GM04503 (cell line): ENCODE results near the gene DISC1.
"Not testable (repeated sequence)": the region's sequence is repeated elsewhere in the genome, so short reads cannot be mapped to it uniquely, and the experiment has no call there.

ENCODE experiments used
- DNase-seq: peaks from one replicate; pipeline ENCODE4 v3.0.0-alpha.2; 2012; ENCODE audit warnings: low read depth

The DISC1 gene

GRCh38 chr1:231961801-231962200, 335.2 kb downstream of the DISC1 start:
- DNase-seq, result not testable (repeated sequence)

DNA sequence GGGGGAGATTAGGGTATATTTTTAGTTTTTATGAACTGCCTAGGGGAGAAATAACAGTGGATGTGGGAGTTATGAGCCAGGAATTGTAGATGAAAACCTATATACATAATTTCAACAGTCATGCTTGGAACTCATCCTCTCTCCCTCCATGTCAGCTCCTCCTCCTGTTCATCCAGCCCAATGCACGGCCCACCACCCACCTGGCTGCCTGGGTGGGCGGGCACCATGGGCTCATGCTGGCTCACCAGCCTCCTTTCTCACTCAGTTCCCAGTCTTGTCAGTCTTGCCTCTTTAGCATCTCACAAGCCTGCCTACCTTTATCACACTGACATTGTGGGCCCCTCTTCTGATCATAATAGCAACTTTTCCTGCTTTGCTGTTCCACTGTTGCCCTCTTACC, 336.0 kb downstream of the DISC1 start:
- DNase-seq, result no peak

DNA sequence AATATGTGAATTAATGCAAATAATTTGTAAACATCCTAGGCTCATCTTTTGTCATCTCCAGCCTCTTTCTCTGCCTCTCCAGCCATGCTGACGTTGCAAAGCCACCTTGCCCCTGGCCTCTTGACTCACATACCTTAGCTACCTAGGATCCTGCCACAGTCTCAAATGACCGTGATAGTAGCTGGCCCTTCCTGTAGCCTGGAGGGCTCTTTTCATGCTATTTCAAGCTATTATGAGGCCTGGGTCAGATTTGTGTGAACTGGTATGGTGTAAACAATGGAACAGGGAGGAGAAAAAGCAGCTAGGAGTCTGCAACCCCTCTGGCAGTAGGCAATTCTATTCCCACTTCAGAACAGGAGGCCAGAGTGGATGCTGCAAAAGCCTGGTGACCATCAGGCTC, 337.7 kb downstream of the DISC1 start:
- DNase-seq, result no peak

- DNase-seq, result no peak
Observed at GRCh38 chr1:231964961-231965360, 338.4 kb downstream of the DISC1 start.

GRCh38 chr1:231965615-231966014, 339.0 kb downstream of the DISC1 start:
- DNase-seq, result no peak

GRCh38 chr1:231966983-231967382, 340.4 kb downstream of the DISC1 start:
- no peak for DNase-seq

DNA sequence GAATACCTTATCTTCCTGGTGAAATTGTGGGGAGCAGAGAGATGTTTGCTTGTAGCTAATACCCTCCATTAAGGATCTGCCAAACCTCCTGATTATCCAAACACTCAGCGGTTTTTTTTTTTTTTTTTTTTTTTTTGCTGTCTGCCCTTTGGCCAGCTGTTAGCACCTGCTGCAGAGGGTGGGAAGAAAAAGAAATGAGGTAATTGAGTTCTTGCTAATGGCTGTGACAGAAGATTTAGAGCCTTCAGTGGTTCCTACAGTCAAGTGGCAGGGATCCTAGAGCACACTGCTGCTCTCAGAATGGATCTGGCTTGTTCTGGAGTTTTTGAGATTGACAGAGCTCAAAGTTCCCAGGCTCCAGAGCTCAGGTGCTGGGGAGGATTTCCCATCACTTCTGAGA, 342.5 kb downstream of the DISC1 start:
- no peak for DNase-seq

GRCh38 chr1:231969761-231970160, 343.2 kb downstream of the DISC1 start:
- DNase-seq, result not testable (repeated sequence)

DNA sequence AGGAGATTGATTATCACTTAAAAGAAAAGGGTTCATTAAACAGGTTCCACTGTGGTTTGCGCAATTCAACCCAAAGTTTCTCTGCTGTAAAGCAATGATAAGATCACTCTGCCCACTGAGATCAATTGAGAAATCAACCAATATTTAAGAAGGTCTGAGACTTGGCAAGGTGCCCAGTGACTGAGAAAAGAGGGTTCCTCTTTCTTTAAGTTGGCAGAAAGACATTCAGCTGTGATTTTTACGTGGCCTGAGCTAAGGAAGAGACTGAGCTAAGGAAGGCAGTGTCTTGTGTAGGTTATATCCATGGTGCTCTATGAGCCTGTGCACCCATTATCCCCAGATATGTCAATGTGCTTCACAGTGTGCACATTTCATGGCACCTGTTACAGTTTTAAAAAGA, 344.1 kb downstream of the DISC1 start:
- DNase-seq, result no peak

DNA sequence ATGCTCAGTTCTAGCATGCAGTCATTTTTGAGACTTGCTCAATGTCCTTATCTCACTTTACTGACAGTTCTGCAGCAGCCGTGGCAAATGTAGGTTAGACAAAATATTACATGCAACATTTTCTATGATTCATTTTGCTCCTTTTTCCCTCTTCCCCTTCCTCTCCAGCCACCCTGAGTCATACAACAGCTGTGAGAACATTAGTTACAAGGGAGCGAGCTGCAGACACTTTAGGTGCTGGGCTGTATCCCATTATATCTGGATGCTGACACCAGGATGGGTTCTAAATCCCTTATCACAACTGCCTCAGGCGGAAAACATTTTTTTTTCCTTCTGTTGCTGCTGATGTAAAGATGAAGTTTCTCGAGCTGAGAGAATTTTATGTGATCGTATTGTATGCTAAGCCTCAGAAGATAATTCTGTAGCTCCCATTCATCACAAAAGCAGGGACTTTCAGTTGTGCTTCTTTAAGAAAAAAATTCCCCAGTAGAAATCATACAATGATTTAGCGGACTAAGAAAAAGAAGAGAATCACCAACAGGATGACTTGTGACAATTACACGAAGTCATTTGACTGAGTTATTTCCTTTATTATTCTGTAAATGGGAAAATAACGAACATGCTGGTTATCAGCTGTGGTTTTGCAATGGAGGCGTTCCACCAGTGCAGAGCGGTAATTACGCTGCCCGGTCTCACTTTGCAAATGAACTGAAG, 345.0 kb downstream of the DISC1 start:
- DNase-seq, result no peak

DNA sequence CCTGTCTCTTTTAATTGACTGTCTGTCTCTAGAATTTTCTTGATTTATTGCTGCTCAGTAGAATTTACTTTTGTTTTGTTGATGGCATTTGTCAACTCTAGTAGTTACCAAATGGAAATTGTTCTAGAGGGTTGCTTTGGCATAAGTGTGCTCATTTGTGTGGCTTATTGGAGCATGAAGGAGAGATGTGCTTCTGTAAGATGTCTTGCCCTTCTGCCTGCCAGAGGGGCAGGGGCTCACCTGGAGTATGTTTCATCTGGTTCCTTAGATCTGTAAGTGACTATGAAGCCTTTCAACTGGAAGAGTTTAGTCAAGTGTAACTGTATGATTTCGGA, 345.5 kb downstream of the DISC1 start:
- DNase-seq, result no peak

DNA sequence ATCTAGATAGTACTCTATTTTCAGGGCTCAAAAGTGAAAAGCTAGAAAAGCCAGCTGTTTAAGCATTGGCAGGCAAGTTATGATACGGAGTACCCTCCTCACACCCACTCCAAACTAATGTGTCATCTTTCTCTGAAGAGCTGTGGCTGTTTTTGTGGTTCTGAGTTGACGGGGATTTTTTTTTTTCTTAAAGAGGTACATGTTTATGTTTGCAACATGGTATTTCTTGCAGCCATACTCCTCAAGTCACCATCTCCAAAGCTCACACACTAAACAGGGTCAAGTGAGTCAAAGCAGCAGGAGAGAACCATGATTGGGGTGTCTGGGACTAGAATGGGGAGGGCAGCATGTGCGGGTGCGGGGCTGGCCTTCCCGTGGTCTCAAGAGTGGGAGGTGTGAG, 347.2 kb downstream of the DISC1 start:
- DNase-seq, result no peak

GRCh38 chr1:231976231-231976630, 349.6 kb downstream of the DISC1 start:
- no peak for DNase-seq

DNA sequence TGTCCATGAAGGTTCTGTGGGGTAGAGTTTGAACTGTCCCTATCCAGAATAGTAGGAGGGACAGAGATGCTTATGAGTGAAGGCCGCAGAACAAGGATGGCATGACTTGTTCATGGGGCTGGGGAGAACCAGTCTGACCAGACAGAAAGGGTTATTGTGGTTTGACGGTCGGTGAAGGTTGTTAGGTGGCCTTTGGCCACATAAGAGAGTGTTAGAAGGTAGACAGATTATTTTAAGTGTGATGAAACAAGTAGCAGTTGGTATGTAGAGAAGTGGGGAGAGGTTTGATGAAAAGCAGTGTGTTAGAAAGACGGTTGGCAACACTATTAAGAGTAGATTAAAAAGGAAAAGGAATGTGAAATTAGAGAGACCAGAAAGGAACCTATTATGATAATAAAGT, 355.1 kb downstream of the DISC1 start:
- DNase-seq, result no peak

- DNase-seq, result no peak
Observed at GRCh38 chr1:231982871-231983587, 356.4 kb downstream of the DISC1 start.

DNA sequence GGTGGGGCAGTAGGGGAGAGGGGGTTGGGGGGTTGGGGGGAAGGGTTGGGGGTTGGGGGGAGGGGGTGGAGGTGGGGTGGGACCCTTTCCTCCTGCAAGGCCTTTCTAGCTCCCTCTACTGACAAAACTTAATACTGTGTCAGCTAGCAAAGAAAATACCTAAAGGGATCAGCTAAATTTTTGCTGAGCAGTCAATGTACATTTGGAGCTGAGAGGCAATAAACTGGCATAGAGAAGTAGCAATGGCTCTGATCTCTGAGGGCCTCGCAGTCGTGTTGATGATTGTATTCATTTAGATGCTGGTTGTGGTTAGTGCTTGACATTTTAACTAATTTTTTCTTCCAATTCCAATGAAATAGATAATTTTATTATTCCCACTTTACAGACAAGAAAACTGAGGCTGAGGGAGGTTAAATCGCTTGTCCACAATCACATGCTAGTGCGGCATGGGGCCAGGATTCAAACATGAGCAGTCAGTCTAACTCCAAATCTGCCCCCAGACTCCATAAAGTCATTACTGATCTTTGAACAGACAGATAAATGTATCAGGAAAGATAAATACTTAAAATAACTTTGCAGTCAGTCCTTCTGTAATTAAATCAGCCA, 357.1 kb downstream of the DISC1 start:
- DNase-seq, result no peak

- DNase-seq, result no peak
Observed at GRCh38 chr1:231985296-231986023, 358.9 kb downstream of the DISC1 start.

DNA sequence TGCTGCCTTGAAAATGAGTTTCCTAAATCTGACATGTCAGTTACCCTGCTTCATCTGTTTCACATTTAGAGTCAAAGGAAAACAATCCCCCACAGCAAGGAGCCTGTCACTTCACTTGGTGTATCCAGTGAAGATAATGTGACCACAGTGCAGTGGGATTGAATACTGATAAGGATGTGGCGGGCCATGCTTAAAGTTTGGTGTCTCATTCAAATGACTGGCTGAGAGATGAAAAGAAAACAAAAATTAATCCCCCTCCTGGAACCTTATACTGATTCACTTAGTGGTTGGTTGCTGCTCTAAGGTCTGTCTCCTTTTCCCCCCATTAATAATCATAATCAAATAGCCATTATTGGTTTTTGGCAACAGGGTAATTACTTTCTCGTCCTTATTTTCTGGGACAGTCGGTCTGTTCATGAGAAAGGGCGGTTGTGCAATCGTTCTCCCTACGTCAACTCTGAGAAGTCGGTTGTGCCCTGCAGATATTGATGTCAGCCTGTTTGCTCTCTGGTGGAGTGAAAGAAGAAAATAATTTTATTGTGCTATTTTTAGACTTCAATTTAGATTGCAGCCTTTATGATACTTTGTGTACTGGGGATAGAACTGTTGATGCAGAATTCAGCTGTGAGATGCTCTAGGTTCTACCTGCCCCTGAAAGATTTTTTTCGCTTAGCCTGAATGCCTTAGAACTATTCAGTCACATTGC, 360.2 kb downstream of the DISC1 start:
- DNase-seq, result no peak

DNA sequence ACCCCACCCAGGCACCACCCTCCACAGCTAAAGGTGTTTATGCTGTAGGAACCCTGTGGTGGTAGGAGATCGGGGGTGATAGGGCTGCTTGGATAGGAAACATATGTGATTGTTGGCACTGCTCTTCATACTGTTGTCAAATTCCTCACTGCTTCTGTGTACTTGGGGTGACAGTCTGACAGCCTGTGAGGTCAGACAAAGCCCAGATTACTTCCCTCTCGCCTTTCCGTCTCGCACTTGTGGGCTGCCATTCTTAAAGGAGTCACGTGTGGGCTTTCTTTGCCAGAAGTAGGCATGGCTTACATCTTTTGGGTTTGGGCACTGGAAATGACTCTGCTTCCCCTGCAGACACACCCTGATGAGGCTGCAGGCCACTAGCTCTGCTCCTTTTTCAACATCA, 363.8 kb downstream of the DISC1 start:
- no peak for DNase-seq

DNA sequence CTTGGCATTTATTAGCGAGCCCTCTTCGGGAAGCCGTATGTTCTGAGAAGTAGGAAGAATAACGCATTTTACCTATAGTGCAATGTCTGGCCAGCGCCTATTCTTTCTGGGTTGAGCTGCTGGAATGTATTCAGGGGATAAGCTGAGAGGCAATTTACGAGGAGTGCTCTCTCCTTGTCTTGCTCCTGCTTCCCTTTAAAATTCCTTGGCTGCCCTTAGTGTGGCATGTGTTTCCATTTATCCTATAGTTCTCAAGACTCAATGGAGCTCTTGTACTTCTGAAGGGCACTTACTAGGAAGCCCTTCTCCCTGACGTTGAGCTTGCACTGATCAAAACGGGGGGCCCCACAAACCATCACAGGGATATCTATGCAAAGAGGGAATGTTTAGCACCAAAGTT, 364.6 kb downstream of the DISC1 start:
- DNase-seq, result no peak

DNA sequence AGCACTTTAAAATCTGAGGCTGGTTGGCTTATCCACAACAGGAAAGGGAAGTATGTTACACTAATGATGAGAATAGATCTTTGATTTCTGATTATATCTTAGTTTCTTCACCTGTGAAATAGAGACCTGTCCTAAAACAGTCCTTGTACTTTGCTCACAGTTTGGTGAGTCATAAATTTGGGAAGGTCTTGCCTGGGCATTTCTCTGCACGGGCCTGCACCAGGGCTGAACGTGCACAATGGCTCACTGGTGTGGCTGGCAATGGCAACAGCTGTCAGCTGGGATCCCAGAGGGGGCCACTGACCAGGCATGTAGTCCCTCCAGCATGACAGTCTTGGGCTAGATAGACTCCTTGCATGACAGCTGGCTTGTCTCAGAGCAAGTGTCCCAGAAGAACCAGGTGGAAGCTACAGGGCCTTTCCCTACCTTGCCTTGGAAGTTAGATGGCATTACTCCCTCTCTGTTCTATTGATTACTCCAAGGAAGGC, 367.4 kb downstream of the DISC1 start:
- no peak for DNase-seq

GRCh38 chr1:231998791-231999190, 372.2 kb downstream of the DISC1 start:
- no peak for DNase-seq
